ENCODE data around the gene SLC39A9. TPM values are rescaled to one million over a fixed set of nuclear protein-coding genes. Genes with fewer than 3 reads are reported as not detected.
"Not testable (repeated sequence)": the region's sequence is repeated elsewhere in the genome, so short reads cannot be mapped to it uniquely, and the experiment has no call there.

The SLC39A9 gene
- total RNA-seq, 4 donors from 2014 or later = 37.6 to 46.3 (median 42.3) TPM

DNA sequence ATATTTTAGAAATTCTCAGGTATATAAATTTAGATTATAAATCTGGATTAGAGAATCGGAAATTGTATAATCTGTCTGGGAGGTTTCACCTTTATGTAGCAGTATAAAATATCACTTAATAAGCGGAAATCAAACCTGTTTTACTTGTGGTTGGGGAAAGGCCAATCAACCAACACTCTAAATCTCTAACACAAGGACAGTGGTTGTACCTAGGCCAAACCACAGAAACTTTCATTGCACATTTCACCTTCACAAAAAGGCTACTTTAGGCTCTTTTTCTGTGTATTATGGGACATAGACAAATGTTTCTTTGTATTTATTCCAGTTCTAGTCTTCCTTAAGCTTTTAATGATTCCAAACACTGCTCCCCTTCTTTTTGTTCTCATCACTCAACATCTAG is 20.2 kb upstream of the SLC39A9 start:
- H3K27ac ChIP-seq (replicated peaks in 1 of 4) = no peak overlapping the region
- TF ChIP-seq POLR2AphosphoS5 (IDR thresholded peaks at IDR 0.05) (no peak), POLR2A (IDR thresholded peaks at IDR 0.05; ENCODE audit: low read depth) (no peak), EP300 (IDR thresholded peaks at IDR 0.05) (no peak)
- TF ChIP-seq, protein P1, sequence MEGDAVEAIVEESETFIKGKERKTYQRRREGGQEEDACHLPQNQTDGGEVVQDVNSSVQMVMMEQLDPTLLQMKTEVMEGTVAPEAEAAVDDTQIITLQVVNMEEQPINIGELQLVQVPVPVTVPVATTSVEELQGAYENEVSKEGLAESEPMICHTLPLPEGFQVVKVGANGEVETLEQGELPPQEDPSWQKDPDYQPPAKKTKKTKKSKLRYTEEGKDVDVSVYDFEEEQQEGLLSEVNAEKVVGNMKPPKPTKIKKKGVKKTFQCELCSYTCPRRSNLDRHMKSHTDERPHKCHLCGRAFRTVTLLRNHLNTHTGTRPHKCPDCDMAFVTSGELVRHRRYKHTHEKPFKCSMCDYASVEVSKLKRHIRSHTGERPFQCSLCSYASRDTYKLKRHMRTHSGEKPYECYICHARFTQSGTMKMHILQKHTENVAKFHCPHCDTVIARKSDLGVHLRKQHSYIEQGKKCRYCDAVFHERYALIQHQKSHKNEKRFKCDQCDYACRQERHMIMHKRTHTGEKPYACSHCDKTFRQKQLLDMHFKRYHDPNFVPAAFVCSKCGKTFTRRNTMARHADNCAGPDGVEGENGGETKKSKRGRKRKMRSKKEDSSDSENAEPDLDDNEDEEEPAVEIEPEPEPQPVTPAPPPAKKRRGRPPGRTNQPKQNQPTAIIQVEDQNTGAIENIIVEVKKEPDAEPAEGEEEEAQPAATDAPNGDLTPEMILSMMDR (IDR thresholded peaks at IDR 0.05) = no peak
- peaks cover 3 to 15% (median 10%) of the 10 kb centered on the region in 4 donors for H3K4me1 ChIP-seq
- H3K9me3 ChIP-seq = no peaks in the 10 kb centered on the region
- no peak for DNase-seq (ENCODE audit: extremely low spot score)
- H3K36me3 ChIP-seq = peaks cover 12 to 59% (median 43%) of the 10 kb centered on the region in 4 donors
- intact Hi-C loops (cut with DNase I) = no loop called here
- no peak overlapping the region for H3K4me3 ChIP-seq
- 94% methylated on average over 2 of the region's 2 CpGs for WGBS
- H3K27me3 ChIP-seq = no peaks in the 10 kb centered on the region

DNA sequence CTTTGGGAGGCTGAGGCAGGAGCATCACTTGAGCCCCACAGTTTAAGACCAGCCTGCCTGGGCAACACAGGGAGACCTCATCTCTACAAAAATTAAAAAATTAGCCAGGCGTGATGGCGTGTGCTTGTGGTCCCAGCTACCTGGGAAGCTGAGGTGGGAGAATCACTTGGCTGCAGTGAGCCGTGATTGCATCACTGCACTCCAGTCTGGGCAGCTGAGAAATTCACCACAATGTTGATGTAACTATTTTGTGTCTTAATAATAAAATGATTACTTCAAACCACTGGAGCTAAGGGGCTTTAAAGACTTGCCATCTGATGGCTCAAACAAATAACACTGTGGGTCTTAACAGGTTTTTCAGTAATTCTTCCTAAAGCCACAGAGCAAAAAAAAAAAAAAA is 11.2 kb upstream of the SLC39A9 start:
- H3K27me3 ChIP-seq = no peaks in the 10 kb centered on the region
- intact Hi-C loops (cut with DNase I) = no loop called here
- DNase-seq (ENCODE audit: extremely low spot score) = no peak
- H3K4me3 ChIP-seq = no peak overlapping the region
- H3K9me3 ChIP-seq = no peaks in the 10 kb centered on the region
- H3K36me3 ChIP-seq = peaks cover 6 to 75% (median 42%) of the 10 kb centered on the region in 4 donors
- no peak overlapping the region for H3K27ac ChIP-seq (replicated peaks in 1 of 4)
- H3K4me1 ChIP-seq = peaks cover 10 to 41% (median 26%) of the 10 kb centered on the region in 4 donors
- WGBS = 90% methylated on average over 3 of the region's 3 CpGs
- no peak for TF ChIP-seq EP300 (IDR thresholded peaks at IDR 0.05)
- TF ChIP-seq, protein P1 (IDR thresholded peaks at IDR 0.05) = no peak
- no peak for TF ChIP-seq POLR2AphosphoS5 (IDR thresholded peaks at IDR 0.05)
- no peak for TF ChIP-seq POLR2A (IDR thresholded peaks at IDR 0.05; ENCODE audit: low read depth)

DNA sequence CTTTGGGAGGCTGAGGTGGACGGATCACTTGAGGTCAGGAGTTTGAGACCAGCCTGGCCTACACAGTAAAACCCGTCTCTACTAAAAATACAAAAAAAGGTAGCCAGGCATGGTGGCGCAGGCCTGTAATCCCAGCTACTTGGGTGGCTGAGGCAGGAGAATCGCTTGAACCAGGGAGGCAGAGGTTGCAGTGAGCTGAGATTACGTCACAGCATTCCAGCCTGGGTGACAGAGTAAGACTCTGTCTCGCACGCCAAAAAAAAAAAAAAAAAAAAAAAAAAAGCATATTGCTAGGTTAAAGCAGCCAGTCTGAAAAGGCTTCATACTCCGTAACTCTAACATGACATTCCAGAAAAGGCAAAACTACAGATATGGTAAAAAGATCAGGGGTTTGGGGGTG is 7.1 kb upstream of the SLC39A9 start:
- H3K9me3 ChIP-seq; H3K4me3 ChIP-seq; DNase-seq (ENCODE audit: extremely low spot score); H3K27me3 ChIP-seq: not testable (repeated sequence)
- H3K4me1 ChIP-seq = peaks cover 21 to 63% (median 43%) of the 10 kb centered on the region in 4 donors
- H3K27ac ChIP-seq (replicated peaks in 1 of 4) = peak overlapping the region in 1 of 4 donors; percentile 12
- WGBS = 76% methylated on average over 8 of the region's 8 CpGs
- peaks cover 30 to 88% (median 67%) of the 10 kb centered on the region in 4 donors for H3K36me3 ChIP-seq
- intact Hi-C loops (cut with DNase I) = loop anchor here (10.0 kb wide), 2 partner anchors 257 to 383 kb away; no protein-coding TSS in a partner anchor

DNA sequence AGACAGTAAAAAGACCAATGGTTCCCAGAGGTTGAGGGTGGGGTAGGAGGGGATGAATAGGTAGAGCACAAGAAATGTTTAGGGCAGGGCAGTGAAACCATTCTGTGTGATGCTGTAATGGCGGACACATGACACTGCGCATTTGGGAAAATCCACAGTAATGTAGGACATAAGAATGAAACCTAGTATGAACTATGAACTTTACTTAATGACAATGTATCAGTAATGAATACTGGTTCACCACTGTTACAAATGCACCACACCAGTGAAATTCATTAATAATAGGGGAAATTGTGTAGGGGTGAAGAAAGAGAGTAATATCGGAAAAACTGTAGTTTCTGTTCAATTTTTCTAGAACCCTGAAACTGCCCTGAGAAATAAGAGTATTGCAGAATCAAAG is 6.0 kb upstream of the SLC39A9 start:
- Histone ChIP-seq H3K36me3 (peaks cover 24 to 79% (median 60%) of the 10 kb centered on the region in 4 donors), H3K27ac (replicated peaks in 1 of 4) (no peak overlapping the region), H3K4me1 (peaks cover 31 to 69% (median 51%) of the 10 kb centered on the region in 4 donors), H3K9me3 (no peaks in the 10 kb centered on the region), H3K27me3 (no peaks in the 10 kb centered on the region), H3K4me3 (no peak overlapping the region)
- no peak for TF ChIP-seq POLR2A (IDR thresholded peaks at IDR 0.05; ENCODE audit: low read depth)
- TF ChIP-seq, protein P1 (IDR thresholded peaks at IDR 0.05) = no peak
- DNase-seq (ENCODE audit: extremely low spot score) = no peak
- WGBS = 95% methylated on average over 3 of the region's 3 CpGs
- intact Hi-C loops (cut with DNase I) = loop anchor here (10.0 kb wide), 2 partner anchors 258 to 382 kb away; no protein-coding TSS in a partner anchor

DNA sequence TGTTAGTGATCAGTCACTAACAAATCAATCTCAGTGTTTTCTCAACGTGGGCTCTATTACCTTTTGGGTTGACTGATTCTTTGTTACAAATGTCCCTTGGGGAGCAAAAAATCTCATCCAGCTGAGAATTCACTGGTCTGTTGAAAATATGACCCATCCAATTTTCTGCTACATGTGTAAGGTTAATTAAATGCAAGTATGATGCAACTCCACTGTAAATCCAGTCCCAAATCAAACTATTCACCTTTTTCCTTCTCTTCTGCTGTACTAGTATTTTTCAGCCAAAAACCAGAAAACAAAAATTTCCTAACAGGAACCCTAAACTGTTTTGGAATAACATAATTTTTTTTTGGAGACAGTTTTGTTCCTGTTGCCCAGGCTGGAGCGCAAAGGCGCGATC is 2.6 kb upstream of the SLC39A9 start:
- Histone ChIP-seq H3K27ac (replicated peaks in 1 of 4) (no peak overlapping the region), H3K4me1 (peaks cover 50 to 75% (median 64%) of the 10 kb centered on the region in 4 donors), H3K36me3 (peaks cover 24 to 52% (median 46%) of the 10 kb centered on the region in 4 donors), H3K9me3 (no peaks in the 10 kb centered on the region), H3K4me3 (no peak overlapping the region), H3K27me3 (no peaks in the 10 kb centered on the region)
- 86% methylated on average over 4 of the region's 4 CpGs for WGBS
- DNase-seq (ENCODE audit: extremely low spot score) = no peak
- intact Hi-C loops (cut with DNase I) = loop anchor here (10.0 kb wide), 2 partner anchors 261 to 379 kb away; no protein-coding TSS in a partner anchor
- TF ChIP-seq POLR2A (IDR thresholded peaks at IDR 0.05; ENCODE audit: low read depth) (no peak), EP300 (IDR thresholded peaks at IDR 0.05) (no peak), POLR2AphosphoS5 (IDR thresholded peaks at IDR 0.05) (no peak)
- TF ChIP-seq, protein P1 (IDR thresholded peaks at IDR 0.05) = no peak
